ENCODE results near the gene EHD4. TPM values are rescaled to one million over a fixed set of nuclear protein-coding genes. Genes with fewer than 3 reads are reported as not detected.

Gene EHD4
- total RNA-seq, 4 donors from 2014 or later = 10.0 to 25.4 (median 20.3) TPM

DNA sequence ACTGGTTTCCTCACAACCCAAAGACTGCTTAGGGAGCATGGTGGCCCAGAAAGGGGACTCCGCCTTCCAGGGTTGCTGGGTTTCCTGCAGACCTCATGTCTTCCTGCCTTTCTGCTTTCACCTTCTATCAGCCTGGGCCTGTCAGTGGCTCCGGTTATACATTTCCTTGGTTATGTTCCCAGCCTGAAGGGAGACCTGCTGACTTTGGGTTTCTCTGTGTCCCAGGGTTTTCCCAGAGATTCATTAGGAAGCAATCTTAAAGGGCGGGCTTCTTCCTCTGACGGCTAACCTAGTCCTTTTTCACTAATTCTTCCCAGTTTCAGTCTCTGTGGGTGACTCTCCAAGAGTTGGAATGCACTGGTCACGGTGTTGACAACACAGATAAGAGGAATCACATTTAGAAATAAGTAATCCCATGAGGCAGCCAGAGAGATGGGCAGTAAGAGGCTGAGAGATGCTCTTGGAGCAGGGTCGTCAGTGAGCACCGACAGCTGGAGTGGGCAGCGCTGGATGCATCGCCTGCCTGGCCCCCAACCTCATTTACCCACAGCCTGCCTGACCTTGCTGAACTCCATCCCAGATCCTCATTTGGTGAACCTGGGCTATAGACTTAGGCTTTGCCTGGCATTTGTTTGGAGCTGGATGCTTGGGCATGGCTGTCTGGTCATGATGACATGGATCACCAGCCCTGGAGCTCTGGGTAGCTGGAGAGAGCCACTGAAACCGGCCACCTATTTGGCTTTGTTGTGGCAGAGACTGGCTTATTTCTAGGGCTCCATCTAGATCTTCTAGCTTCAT, 10.0 kb upstream of the EHD4 start:
- Histone ChIP-seq H3K36me3 (no peaks in the 10 kb centered on the region), H3K4me3 (no peak overlapping the region), H3K27ac (no peak overlapping the region), H3K27me3 (no peaks in the 10 kb centered on the region), H3K4me1 (peaks cover 0 to 10% (median 0%) of the 10 kb centered on the region in 3 donors), H3K9me3 (no peaks in the 10 kb centered on the region)
- TF ChIP-seq, protein P1, sequence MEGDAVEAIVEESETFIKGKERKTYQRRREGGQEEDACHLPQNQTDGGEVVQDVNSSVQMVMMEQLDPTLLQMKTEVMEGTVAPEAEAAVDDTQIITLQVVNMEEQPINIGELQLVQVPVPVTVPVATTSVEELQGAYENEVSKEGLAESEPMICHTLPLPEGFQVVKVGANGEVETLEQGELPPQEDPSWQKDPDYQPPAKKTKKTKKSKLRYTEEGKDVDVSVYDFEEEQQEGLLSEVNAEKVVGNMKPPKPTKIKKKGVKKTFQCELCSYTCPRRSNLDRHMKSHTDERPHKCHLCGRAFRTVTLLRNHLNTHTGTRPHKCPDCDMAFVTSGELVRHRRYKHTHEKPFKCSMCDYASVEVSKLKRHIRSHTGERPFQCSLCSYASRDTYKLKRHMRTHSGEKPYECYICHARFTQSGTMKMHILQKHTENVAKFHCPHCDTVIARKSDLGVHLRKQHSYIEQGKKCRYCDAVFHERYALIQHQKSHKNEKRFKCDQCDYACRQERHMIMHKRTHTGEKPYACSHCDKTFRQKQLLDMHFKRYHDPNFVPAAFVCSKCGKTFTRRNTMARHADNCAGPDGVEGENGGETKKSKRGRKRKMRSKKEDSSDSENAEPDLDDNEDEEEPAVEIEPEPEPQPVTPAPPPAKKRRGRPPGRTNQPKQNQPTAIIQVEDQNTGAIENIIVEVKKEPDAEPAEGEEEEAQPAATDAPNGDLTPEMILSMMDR (IDR thresholded peaks at IDR 0.05) = no peak
- TF ChIP-seq POLR2A (IDR thresholded peaks at IDR 0.05) (no peak), EP300 (IDR thresholded peaks at IDR 0.05) (no peak), POLR2AphosphoS5 (IDR thresholded peaks at IDR 0.05) (no peak)
- WGBS, 2 donors (ENCODE audit: low coverage in 1 of 2) = 83 to 93% methylated on average over 3 to 10 of the region's 10 CpGs
- no peak for ATAC-seq

DNA sequence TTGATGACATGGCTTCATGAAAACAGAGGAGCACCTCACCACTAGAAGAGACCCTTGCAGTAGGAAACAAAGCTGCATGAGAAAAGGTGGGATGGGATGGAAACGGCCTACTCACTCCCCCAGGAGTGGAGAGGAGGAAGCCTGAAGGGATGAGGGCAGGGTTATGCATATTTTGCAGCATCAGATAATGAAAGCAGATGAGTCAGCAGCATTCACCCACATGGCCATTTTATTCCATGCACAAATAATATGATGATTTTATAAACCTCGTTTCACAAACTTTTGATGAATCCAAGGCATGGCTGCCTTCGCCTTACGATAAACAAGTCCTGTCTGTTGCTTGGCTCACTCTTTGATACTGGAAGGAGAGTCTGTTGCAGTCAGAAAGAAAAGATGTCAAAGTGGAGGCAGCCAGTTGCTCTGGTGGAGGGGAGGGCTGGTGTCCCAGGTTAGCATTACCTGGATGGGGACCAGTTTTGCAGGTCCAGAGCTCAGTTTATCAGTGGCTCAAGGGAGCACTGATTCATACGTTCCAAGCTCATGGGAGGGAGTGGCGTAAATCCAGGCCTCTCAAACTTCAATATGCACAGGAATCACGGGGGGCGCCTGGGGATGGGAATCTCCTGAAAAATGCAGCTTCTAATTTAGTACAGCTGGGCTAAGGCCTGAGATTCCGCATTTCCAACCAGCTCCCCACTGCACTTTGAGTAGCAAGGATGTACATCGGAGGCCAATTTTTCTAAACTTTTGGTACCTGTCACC, 9.2 kb upstream of the EHD4 start:
- TF ChIP-seq POLR2A (IDR thresholded peaks at IDR 0.05) (no peak), POLR2AphosphoS5 (IDR thresholded peaks at IDR 0.05) (no peak), EP300 (IDR thresholded peaks at IDR 0.05) (no peak)
- TF ChIP-seq, protein P1 (IDR thresholded peaks at IDR 0.05) = no peak
- 64 to 71% methylated on average over 5 of the region's 10 CpGs for WGBS, 2 donors (ENCODE audit: low coverage in 1 of 2)
- Histone ChIP-seq H3K36me3 (no peaks in the 10 kb centered on the region), H3K27me3 (peaks cover 7% of the 10 kb centered on the region), H3K4me1 (peaks cover 0 to 10% (median 0%) of the 10 kb centered on the region in 3 donors), H3K9me3 (no peaks in the 10 kb centered on the region), H3K27ac (no peak overlapping the region), H3K4me3 (no peak overlapping the region)
- no peak for ATAC-seq

DNA sequence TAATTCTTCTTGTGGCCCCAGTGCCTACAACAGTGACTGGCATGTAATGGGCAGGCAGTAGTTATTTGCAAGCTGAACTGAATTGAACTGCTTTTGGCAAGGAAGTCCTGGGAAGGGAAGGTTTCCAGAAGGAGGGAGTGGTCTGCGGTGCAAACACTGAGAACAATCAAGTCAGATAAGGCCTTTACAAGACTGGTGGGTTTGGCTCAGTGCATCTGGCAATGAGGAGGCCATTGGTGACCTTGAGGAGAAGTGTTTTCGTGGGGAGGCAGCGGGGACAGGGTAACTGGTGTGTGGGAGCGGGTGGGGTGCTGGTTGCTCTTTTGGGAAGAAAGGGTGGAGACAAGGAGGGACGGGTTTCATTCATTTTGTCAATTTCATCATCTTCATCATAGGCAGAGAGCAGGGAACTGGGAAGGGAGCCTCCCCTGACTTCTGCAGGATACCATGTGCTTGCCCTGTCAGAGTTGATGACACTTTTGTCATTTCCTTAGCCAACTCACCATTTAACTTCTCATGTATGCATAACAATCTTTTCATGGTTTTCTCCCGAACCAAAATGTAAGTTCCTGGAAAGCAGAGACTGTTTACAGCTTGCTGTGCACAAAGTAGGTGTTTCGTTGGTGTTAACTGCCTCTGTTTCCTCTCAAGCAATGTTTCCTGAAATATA, 8.4 kb upstream of the EHD4 start:
- ATAC-seq = no peak
- 60 to 91% methylated on average over 5 of the region's 7 CpGs for WGBS, 2 donors (ENCODE audit: low coverage in 1 of 2)

DNA sequence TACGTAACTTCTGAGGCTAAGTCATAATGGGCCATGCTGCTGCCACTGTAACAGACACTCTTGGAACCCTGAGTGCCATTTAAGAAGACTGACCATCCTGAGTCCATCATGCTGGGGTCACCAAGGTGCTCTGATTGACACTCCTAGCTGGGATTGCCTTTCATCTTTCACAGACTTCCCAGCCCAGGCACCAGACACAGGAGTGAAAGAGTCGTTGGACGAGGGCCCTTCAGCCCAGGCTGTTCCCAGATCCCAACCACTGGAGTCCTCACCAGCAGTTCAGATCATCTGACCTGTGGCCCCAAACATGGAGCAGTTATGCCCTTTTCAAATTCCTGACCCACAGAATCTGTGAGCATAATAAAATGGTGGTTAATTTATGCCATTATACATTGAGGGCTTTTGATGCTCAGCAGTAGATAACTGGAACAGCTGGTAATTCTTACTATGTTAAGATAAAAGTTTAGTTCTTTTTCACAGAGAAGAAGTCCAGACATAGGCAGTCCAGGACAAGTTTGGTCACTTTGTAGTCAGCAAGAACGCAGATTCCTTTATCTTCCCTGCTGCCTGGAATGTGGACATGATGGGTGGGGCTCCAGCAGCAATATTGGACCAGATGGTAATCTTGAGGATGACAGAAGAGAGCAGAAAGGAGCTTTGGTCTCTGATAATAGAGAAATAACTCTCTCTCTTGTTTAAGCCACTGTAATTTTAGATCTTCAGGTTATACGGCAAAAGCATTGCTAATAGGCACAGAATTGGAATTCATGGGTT, 7.3 kb upstream of the EHD4 start:
- Histone ChIP-seq H3K27ac (no peak overlapping the region), H3K4me3 (no peak overlapping the region), H3K9me3 (no peaks in the 10 kb centered on the region), H3K36me3 (no peaks in the 10 kb centered on the region), H3K4me1 (peaks cover 0 to 10% (median 0%) of the 10 kb centered on the region in 3 donors), H3K27me3 (peaks cover 8% of the 10 kb centered on the region)
- ATAC-seq = no peak
- TF ChIP-seq POLR2AphosphoS5 (IDR thresholded peaks at IDR 0.05) = no peak
- TF ChIP-seq, protein P1 (IDR thresholded peaks at IDR 0.05) = no peak
- TF ChIP-seq POLR2A (IDR thresholded peaks at IDR 0.05) = no peak
- TF ChIP-seq EP300 (IDR thresholded peaks at IDR 0.05) = no peak
- 89% methylated on average over 2 to 3 of the region's 5 CpGs for WGBS, 2 donors (ENCODE audit: low coverage in 1 of 2)

More for the DNA sequence above, 8.4 kb upstream of the EHD4 start:
- Histone ChIP-seq H3K9me3 (no peaks in the 10 kb centered on the region), H3K36me3 (no peaks in the 10 kb centered on the region), H3K27ac (no peak overlapping the region), H3K4me1 (peaks cover 0 to 10% (median 0%) of the 10 kb centered on the region in 3 donors), H3K4me3 (no peak overlapping the region), H3K27me3 (peaks cover 8% of the 10 kb centered on the region)
- TF ChIP-seq, protein P1 (IDR thresholded peaks at IDR 0.05) = no peak
- TF ChIP-seq POLR2A (IDR thresholded peaks at IDR 0.05) (no peak), EP300 (IDR thresholded peaks at IDR 0.05) (no peak), POLR2AphosphoS5 (IDR thresholded peaks at IDR 0.05) (no peak)

Data from gastroesophageal sphincter (tissue), 4 donors.